ENCODE measurements around the gene SIK1. TPM values are rescaled to one million over a fixed set of nuclear protein-coding genes. Genes with fewer than 3 reads are reported as not detected.
"Not testable (repeated sequence)": the region's sequence is repeated elsewhere in the genome, so short reads cannot be mapped to it uniquely, and the experiment has no call there.

The SIK1 gene
- polyA plus RNA-seq, 1 donor, result 0.57 TPM

GRCh38 chr21:43383351-43383750 lies 43.6 kb downstream of the SIK1 start:
- DNase-seq, result not testable (repeated sequence)

DNA sequence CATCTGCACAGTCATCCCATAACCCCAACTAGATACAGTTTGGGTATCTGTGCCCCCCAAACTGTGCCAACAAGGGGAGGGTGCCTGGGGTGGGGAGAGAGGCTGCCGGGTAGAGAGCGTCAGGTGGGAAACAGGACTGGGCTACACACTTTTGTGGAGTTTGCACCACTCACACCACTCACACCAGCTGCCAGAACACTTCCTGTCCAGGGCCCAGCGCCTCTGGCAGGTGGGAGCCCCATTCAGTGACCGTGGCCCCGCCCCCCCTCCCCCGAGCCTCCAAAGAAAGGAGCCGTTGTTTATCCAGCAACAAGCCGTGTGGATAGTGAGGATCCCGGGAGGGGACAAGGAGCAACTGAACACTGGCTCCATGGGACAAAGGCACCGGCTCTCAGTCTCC lies 44.0 kb downstream of the SIK1 start:
- DNase-seq, result not testable (repeated sequence)

DNA sequence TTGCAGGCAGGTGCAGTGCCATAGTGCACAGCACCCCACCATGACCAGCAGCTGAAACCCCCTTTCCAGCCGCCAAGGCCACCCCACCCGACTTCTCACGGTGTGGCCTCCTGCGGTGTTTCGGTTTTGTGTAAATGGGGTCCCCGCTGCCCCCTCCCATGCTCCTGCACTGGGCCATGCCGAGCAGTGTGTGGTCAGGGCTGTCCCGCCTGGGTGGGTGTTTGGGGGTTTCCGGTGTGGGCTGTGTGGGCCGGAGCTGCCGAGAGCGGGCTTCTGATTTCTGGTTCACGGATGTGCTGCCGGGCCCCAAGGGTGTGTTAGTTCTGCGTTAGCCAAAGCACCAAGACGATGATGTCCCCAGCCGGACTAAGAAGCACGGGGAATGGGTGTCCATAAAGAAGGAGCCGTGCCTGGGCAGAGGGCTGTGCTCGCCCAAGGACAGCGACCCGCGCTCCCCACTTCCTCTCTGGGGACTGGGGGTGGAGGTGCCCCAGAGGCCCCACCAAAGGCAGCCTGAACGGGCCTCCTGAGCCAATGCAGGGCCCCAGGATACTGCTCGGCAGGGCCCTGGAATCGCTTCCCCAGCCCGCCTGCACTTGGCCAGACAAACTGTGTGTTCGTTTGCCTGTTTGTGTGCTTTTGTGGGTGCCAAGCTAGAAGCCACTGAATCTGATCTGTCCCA lies 45.9 kb downstream of the SIK1 start:
- not testable (repeated sequence) for DNase-seq

GRCh38 chr21:43380337-43380736 lies 46.6 kb downstream of the SIK1 start:
- DNase-seq, result not testable (repeated sequence)

DNA sequence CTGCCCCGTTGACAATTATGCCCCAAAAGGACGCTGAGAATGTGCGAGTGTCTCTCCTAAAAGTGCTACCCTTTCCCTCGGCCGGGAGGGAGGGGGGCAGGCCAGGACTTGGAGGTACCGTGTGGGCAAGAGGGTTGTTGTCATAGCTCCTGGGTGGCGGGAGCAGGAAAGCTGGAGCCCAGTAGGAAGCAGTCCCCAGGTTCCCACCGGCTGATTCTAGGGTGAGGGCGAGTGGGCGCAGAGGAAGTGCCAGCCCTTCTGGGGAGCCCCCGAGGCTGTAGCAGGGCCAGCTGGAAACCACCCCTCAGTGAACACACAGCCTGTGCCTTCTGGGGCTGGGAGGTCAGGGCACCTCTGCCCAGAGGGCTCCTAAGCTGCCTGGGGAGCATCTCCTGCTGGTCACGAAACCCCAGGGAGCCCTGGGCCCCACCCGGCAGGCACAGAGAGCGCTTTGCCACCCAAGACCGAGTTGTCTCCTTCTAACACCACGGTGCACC lies 47.3 kb downstream of the SIK1 start:
- DNase-seq, result not testable (repeated sequence)

- DNase-seq, result no peak
Measured at GRCh38 chr21:43376478-43376882, 50.5 kb downstream of the SIK1 start.

DNA sequence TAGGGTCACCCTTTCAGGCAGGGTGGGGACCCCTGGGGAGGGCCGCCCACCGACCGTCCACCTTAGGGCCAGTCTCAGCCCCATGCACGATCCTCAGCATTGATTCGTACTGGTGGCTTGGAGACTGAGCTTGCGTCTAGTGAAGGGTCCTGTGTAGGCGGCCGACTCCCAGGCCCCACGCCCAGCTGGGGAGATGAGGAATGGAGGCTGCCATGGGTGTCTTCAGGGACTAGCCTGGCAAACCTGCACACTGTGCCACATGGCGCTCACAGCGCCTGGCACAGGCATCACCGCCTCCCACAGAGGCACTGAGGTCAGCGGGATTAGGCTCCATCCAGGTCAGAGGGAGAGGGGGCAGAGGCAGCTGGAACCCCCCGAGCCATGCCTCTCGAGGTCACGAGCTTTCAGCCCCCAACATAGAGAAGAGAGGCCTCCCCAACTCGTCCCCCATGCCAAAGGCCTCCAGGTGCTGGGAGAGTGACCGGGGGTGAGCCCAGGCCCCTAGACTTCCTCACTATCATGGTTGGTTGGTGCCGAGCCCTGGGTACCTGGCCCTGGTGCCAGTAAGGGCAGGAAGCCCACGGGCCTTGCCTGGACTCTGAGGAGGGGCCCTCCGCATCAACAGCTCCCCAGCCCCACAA lies 51.0 kb downstream of the SIK1 start:
- DNase-seq, result no peak

DNA sequence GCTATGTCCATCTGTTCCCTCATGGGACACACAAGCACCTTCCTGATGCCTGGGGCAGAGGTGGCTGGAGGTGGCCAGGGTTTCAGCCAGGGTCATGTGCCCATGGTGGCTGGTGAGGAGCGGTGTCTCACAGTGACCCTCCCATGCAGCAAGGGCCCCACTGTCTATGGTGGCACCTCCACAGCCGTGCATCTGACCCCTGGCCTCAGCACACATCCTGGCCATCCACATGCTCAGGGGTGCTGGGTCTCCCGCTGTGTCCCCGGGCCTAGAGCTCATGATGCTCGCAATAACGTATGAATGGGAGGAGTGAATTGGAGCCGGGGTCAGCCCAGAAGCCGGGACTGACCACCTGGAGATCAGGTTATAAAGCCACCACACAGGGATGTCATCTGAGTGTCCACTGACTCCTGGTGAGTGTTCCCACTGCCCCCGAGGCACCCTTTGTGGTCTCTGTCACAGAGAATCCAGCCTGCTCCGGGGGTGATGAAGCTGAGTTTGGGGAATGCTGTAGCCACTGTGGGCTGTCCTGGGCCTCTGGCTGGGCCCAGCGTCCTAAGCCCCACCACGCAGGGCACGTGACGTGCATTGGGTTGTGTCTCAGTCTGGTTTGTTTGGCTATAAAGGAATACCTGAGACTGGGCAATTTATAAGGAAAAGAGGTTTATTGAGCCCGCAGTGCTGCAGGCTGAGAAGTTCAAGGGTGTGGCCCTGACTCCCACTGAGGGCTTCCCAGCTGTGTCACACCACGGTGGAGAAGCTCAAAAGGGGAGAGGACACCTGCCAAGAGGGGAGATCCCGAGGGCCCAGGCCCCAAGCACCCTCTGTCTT lies 51.7 kb downstream of the SIK1 start:
- no peak for DNase-seq

DNA sequence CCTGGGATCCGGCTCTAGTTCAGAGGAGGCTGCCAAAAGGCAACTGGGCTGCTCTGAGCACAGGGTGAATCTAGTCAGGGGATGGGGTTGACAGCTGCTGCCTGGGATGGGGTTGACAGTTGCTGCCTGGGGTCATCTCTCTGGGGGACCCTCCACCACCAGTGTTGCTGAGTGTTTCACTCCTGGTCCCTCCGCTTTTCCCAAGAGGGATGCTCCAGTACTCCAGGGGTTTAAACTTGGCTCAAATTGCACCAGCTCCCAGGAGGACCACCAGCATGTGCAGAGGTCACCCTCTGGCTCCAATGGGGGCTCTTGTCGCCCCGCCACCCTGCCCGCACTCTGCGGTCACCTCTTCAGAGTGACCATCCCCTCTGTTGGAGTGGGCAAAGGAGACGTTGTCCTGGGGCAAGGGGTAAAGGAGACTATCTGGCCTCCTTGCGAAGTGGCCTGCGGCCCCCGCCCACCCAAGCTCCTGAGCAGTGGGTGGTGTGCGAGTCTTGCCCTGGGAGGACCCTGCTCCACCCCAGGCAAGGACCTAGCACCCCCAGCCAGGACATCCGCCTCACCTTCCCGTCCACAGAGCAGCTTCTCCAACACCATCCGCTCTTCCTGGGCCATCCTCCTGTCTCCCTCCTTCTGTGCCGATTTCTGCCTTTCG lies 52.6 kb downstream of the SIK1 start:
- DNase-seq, result no peak

DNA sequence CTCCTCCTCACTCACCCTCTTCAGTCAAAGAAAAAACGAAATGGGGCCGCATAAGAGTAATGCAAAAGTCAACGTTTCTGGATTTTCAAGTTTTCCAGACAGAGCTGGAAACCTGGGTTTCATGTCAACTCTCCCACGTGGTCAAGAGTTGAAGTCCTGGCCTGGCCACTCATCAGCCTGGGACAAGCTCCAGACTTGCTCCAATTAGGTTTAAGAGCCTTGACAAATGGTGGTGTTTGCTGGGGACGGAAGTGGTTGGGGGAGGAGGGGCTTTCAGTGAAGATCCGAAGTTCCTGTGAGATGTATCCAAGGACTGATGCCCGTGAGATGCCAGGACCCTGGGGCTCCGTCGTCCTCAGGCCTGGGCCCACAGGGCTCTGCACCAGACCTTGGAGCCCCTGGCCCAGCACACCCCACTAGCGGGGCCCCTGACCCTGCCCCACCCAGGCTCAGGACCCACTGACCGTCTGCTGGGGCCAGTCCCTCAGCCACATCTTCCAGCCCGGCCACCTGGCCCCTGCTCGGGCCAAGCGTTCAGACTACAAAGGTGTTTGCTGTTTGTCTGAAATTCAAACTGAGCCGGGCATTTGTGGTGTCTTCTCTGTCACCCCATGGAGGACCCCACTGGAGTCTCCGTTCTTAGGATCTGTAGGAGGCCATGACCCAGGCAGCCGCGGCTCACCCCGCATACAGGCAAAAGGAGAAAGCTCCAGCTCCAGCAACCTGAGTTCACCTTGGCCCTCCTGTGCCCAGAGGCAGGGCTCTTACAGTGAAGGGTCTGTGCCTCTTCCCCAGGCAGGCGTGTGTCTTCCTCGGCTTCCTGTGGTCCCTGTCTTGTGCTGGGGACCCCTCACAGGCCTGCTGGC lies 53.3 kb downstream of the SIK1 start:
- DNase-seq, result no peak

- DNase-seq, result no peak
Measured at GRCh38 chr21:43372663-43373361, 54.1 kb downstream of the SIK1 start.

DNA sequence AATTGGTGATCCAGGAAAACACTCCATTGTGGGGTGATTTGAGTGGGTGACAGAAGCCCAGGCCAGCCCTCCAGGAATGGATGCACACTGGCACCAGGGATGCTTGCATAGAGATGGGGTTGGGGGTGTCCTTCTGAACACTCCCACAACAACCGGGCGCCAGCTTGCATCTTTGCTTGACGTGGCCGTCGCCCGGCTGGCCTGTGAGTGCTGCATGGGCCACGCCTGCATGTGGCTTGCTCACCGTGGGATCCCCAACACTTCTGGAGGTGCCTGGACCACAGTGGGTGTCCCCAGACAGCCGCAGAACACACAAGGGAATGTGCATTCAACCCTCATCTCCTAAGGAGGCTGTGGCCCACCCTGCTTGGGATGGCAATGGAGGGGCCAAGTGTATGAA lies 55.1 kb downstream of the SIK1 start:
- no peak for DNase-seq

GRCh38 chr21:43370888-43371570 lies 55.9 kb downstream of the SIK1 start:
- DNase-seq, result no peak

- no peak for DNase-seq
Measured at GRCh38 chr21:43370091-43370658, 56.8 kb downstream of the SIK1 start.

DNA sequence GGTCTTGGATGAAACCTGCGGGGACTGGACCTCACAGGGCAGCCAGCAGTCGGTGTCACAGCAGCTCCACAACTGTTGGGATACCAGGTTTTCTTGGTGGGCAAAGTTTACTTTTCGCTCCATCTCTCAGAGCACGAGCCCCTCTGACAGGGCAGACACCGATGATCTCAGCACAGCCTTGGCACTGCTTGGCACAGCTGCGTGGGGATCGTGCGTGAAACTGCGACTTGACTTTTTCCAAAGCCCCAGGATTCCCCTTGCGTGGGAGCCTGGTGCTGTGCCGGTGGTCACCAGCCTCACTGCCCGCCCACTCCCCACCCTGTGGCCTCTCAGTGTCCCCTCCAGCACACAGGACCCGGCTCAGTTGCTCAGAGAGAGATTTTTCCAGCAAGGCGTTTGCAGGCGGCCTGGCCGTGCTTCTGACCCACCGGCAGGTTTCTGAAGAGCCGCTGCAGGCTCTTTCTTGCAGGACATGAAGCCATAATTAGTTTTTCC lies 57.3 kb downstream of the SIK1 start:
- DNase-seq, result no peak

DNA sequence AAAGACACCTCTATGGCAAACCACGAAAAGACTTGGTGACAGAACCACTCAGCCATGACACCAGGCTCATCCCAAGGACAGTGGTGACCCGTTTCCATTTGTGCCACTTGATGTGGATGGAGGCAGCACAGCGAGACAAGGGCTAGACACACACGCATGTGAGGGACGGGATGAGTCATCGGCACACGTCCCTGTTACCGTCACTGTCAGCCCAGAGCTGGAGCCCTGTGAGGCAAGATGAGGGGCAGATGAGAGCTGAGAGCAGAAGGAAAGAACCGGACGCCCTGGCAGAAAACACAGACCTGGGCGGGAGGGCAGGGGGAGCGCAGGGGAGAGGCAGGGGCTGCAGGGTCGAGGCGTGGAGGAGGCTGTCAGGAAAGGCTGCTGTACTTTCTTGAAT lies 57.8 kb downstream of the SIK1 start:
- no peak for DNase-seq

GRCh38 chr21:43368685-43369084 lies 58.2 kb downstream of the SIK1 start:
- no peak for DNase-seq

DNA sequence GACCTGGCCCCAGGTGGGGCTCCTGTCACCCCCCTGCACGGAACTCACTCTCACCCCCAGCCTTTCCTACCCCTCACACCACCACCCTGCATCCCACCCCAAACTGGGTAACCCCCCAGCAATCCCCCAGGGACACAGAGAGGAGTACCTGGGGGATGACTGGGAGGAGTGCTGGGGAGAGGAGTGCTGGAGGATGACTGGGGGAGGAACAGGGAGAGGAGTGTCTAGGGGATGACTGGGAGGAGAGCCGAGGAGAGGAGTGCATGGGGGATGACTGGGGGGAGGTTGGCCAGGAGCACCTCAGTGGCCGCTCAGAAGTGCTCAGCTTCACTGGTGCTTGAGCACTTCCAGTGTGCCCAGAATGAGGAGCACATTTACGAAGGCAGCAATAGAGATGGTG lies 59.1 kb downstream of the SIK1 start:
- no peak for DNase-seq

DNA sequence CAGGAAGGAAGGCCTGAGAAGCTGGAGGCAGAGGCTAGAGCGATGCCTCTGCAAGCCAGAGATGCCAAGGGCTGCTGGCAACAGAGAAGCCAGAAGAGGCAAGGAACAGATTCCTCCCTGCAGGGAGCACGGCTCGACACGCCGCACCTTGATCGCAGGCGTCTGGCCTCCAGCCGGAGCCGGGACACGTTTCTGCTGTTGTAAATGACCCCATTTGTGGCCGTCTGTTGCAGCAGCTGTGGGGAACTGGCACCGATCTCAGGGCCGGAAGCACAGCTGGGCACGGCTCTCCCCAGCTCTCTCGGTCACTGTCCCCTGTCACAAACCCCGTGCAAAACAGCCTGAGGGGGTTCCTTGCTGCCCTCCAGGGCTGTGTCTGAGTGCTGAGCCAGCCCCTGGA lies 59.6 kb downstream of the SIK1 start:
- no peak for DNase-seq

DNA sequence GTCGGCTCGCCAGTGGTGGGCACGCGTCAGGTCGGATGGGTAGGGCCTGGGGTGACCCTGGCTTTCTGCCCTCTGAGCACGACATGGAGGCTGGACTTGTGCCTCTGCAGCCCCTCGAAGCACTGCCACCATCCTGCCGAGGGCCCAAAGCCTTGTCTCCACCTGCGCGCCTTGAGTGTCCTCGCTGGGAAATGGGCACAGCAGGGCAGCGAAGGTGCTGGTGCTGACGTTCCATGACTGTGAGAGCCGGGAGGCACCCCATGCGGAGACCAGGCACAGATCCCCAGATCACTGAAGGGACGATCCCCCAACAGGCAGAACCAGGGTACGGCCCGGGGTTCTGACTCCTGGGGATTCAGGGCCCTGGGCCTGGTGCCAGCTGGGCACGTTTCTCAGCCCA lies 60.3 kb downstream of the SIK1 start:
- no peak for DNase-seq
